Erythroblast (primary cell): ENCODE measurements around the gene EHBP1.

Experiments
- GATA1 ChIP-seq: IDR thresholded peaks from 2 replicates; pipeline ENCODE4 v1.6.1; 2011; ENCODE audit warnings: low read depth, mild to moderate bottlenecking, control low read depth, low read length, moderate library complexity
- POLR2A ChIP-seq: IDR thresholded peaks from 2 replicates; pipeline ENCODE4 v1.6.1; 2011; ENCODE audit warnings: mild to moderate bottlenecking, low read length

- TF ChIP-seq POLR2A (no peak), GATA1 (no peak)
Measured at GRCh38 chr2:62794791-62795190, 89.3 kb downstream of the EHBP1 start.
